Measurements from ENCODE around the gene C6orf15.

C6orf15 gene

GRCh38 chr6:31158140-31158862 is 45.9 kb upstream of the C6orf15 start, which contains the start of gene TCF19:
Gene TCF19 (plus strand): TSS chr6:31158589. CDS start chr6:31159470, 881 bp downstream.
- H3K79me2 ChIP-seq (ENCODE audit: insufficient read depth, low read length), result peaks cover 57% of the 10 kb centered on the region
- H3K4me2 ChIP-seq (ENCODE audit: low read depth, low read length, poor library complexity, severe bottlenecking), result peak within 1 kb of the TSS; percentile 95
- peaks cover 45% of the 10 kb centered on the region for H3K4me1 ChIP-seq (ENCODE audit: insufficient read depth, low read length, poor library complexity, severe bottlenecking)
- no peaks in the 10 kb centered on the region for H3K27me3 ChIP-seq (ENCODE audit: insufficient read depth, low read length, poor library complexity, severe bottlenecking)
- no peaks in the 10 kb centered on the region for H3K9me3 ChIP-seq (ENCODE audit: insufficient read depth, low read depth, low read length)
- H3K9me2 ChIP-seq (replicated peaks; ENCODE audit: low read depth, low read length), result no peaks in the 10 kb centered on the region
- H3K36me3 ChIP-seq (ENCODE audit: insufficient read depth, low read length), result no peaks in the 10 kb centered on the region; the same call in 1 of the 2 replicates
- no peaks in the 10 kb centered on the region for H3F3A ChIP-seq (ENCODE audit: low read depth)
- peaks cover 7% of the 10 kb centered on the region for H4K20me1 ChIP-seq (ENCODE audit: insufficient read depth, low read length, poor library complexity, severe bottlenecking)
- H3K4me3 ChIP-seq (ENCODE audit: low read length, poor library complexity, severe bottlenecking), result peak within 1 kb of the TSS; percentile 89
- peak within 1 kb of the TSS; percentile 88 for H3K9ac ChIP-seq (ENCODE audit: low read depth, low read length, poor library complexity, severe bottlenecking)
- no peak for TF ChIP-seq EZH2phosphoT487 (IDR thresholded peaks at IDR 0.05; ENCODE audit: borderline replicate concordance)
- TF ChIP-seq CTCF (conservative IDR thresholded peaks at IDR 0.05; ENCODE audit: low read length), result no peak
- H2AFZ ChIP-seq (ENCODE audit: low read length), result peak within 1 kb of the TSS; percentile 89

GRCh38 chr6:31157513-31158139 is 45.3 kb upstream of the C6orf15 start, which contains the start of gene CCHCR1:
Gene CCHCR1 (minus strand): TSS chr6:31157802. CDS start chr6:31157600, 202 bp downstream.
- Histone ChIP-seq H3K9me3 (ENCODE audit: insufficient read depth, low read depth, low read length) (no peaks in the 10 kb centered on the region), H3K27me3 (ENCODE audit: insufficient read depth, low read length, poor library complexity, severe bottlenecking) (no peaks in the 10 kb centered on the region), H3K4me1 (ENCODE audit: insufficient read depth, low read length, poor library complexity, severe bottlenecking) (peaks cover 40% of the 10 kb centered on the region), H3K9ac (ENCODE audit: low read depth, low read length, poor library complexity, severe bottlenecking) (peak within 1 kb of the TSS; percentile 88), H3K4me3 (ENCODE audit: low read length, poor library complexity, severe bottlenecking) (peak within 1 kb of the TSS; percentile 89), H3F3A (ENCODE audit: low read depth) (no peaks in the 10 kb centered on the region), H3K9me2 (replicated peaks; ENCODE audit: low read depth, low read length) (no peaks in the 10 kb centered on the region), H4K20me1 (ENCODE audit: insufficient read depth, low read length, poor library complexity, severe bottlenecking) (peaks cover 7% of the 10 kb centered on the region), H2AFZ (ENCODE audit: low read length) (peak within 1 kb of the TSS; percentile 89), H3K79me2 (ENCODE audit: insufficient read depth, low read length) (peaks cover 53% of the 10 kb centered on the region), H3K36me3 (ENCODE audit: insufficient read depth, low read length) (no peaks in the 10 kb centered on the region; the same call in 1 of the 2 replicates), H3K4me2 (ENCODE audit: low read depth, low read length, poor library complexity, severe bottlenecking) (peak within 1 kb of the TSS; percentile 95)
- no peak for TF ChIP-seq CTCF (conservative IDR thresholded peaks at IDR 0.05; ENCODE audit: low read length)
- no peak for TF ChIP-seq EZH2phosphoT487 (IDR thresholded peaks at IDR 0.05; ENCODE audit: borderline replicate concordance)

DNA sequence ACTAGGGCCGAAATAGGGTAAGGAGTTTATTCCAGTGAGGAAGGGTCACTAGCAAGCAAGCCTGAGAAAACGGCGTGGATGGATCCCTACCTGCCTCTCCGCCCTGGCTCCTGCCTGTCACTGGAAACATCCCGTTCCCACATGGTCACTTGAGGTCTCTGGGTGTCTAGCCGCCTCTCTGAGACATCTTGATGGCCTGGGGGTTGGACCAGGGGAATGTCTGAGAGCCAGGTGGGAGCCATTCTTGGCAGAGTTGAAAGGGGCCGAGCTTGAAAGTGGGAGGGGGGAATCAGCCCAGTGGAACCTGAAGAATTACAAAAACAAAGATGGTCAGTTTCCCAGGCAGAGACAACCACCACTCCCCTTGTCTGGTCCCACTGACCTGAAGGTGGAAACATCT is 44.3 kb upstream of the C6orf15 start:
- Histone ChIP-seq H3K4me3 (ENCODE audit: low read length, poor library complexity, severe bottlenecking) (peak overlapping the region; percentile 89), H3K9me2 (replicated peaks; ENCODE audit: low read depth, low read length) (no peaks in the 10 kb centered on the region), H3F3A (ENCODE audit: low read depth) (no peaks in the 10 kb centered on the region), H3K79me2 (ENCODE audit: insufficient read depth, low read length) (peaks cover 43% of the 10 kb centered on the region), H3K9me3 (ENCODE audit: insufficient read depth, low read depth, low read length) (no peaks in the 10 kb centered on the region), H2AFZ (ENCODE audit: low read length) (no peak overlapping the region), H3K36me3 (ENCODE audit: insufficient read depth, low read length) (no peaks in the 10 kb centered on the region; the same call in 1 of the 2 replicates), H3K9ac (ENCODE audit: low read depth, low read length, poor library complexity, severe bottlenecking) (peak overlapping the region; percentile 79), H3K27me3 (ENCODE audit: insufficient read depth, low read length, poor library complexity, severe bottlenecking) (no peaks in the 10 kb centered on the region), H3K4me1 (ENCODE audit: insufficient read depth, low read length, poor library complexity, severe bottlenecking) (peaks cover 30% of the 10 kb centered on the region), H4K20me1 (ENCODE audit: insufficient read depth, low read length, poor library complexity, severe bottlenecking) (peaks cover 7% of the 10 kb centered on the region), H3K4me2 (ENCODE audit: low read depth, low read length, poor library complexity, severe bottlenecking) (peak overlapping the region; percentile 85)
- no peak for TF ChIP-seq CTCF (conservative IDR thresholded peaks at IDR 0.05; ENCODE audit: low read length)
- TF ChIP-seq EZH2phosphoT487 (IDR thresholded peaks at IDR 0.05; ENCODE audit: borderline replicate concordance), result no peak
